Thymus (tissue), 11 donors: ENCODE data around the gene BMAL1. TPM values are rescaled to one million over a fixed set of nuclear protein-coding genes. Genes with fewer than 3 reads are reported as not detected.

Experiments used
- DNase-seq, 9 donors: peaks; one replicate each; pipeline ENCODE4 v3.0.0-alpha.2; 2013; ENCODE audit warnings: low spot score in 9 of 9, low read depth in 6 of 9, missing footprints in 1 of 9
- H3K27ac ChIP-seq, 2 donors: one replicate each; pipeline ENCODE4 v1.5.1; 2013; ENCODE audit warnings: control low read depth in 1 of 2, low read depth in 1 of 2, low read length in 1 of 2, mild to moderate bottlenecking in 1 of 2, moderate library complexity in 1 of 2
- H3K27me3 ChIP-seq, 2 donors: one replicate each; pipeline ENCODE4 v1.5.1; 2013; ENCODE audit warnings: low read length in 1 of 2; ENCODE audit not compliant: control insufficient read depth in 2 of 2, insufficient read depth in 1 of 2
- H3K36me3 ChIP-seq, 2 donors: one replicate each; pipeline ENCODE4 v1.5.1; 2013; ENCODE audit warnings: low read length in 1 of 2, mild to moderate bottlenecking in 1 of 2, moderate library complexity in 1 of 2; ENCODE audit not compliant: control insufficient read depth in 2 of 2, insufficient read depth in 2 of 2
- H3K4me1 ChIP-seq, 2 donors: one replicate each; pipeline ENCODE4 v1.5.1; 2013; ENCODE audit warnings: low read length in 2 of 2; ENCODE audit not compliant: control insufficient read depth in 2 of 2, insufficient read depth in 2 of 2
- H3K4me3 ChIP-seq, 2 donors: one replicate each; pipeline ENCODE4 v1.5.1; 2013; ENCODE audit warnings: low read length in 2 of 2, control low read depth in 1 of 2, mild to moderate bottlenecking in 1 of 2
- H3K9me3 ChIP-seq, 2 donors: one replicate each; pipeline ENCODE4 v1.5.1; 2013; ENCODE audit warnings: low read length in 1 of 2, mild to moderate bottlenecking in 1 of 2; ENCODE audit not compliant: control insufficient read depth in 2 of 2, insufficient read depth in 1 of 2
- WGBS: extraction: QIAGEN DNeasy Blood & Tissue Kit; methylation state at CpG from one replicate; pipeline ENCODE4 v1.1.7; 2013; 5-methylcytosine and 5-hydroxymethylcytosine counted together
- polyA plus RNA-seq: library from polyadenylated mRNA; stranded (reverse); fragments of 200-250 nt; gene quantifications from one replicate; pipeline ENCODE4 v1.2.3, GENCODE V29; 2013
- total RNA-seq: library from RNA; stranded (reverse); fragments of 120-200 nt; gene quantifications from one replicate; pipeline ENCODE4 v1.2.4, GENCODE V29; 2013
- donor health status: healthy.

BMAL1 gene
- total and polyA plus RNA-seq, 2 donors = 28.8 to 35.4 TPM

DNA sequence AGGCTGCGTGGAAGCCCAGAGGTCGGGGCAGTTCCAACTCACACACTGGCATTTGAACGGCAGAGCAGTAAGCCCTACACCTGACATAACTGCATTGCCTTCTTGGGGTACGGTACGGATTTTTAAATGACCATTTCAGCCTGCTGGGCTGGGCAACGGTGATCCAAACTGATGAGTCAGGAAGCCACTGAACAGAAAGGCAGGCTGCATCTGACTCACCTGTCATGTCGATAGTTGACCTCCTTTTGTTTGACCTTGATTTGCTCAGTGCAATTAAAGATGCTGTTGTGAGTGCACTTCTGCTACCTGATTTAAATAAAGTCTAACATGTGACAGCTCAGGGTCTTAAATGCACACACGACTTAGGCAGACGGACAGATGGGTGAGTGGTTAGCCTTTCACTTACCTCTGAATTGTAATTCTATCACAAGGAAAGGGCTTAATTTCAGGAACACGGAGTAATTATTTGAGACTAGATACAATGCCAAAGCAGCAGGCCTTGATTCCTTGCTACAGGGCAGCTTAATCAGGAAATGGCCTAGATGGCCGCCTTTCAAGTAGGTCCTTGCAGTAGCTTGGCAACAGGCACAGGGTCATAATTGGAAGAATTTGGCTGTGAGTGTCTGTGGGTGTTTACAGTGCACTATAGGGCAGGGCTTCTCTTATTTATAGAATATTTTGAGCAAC lies 52.2 kb downstream of the BMAL1 start:
- H3K27ac ChIP-seq = no peak overlapping the region
- no peaks in the 10 kb centered on the region for H3K9me3 ChIP-seq
- H3K27me3 ChIP-seq = no peaks in the 10 kb centered on the region
- peaks cover 5 to 7% of the 10 kb centered on the region in 2 donors for H3K36me3 ChIP-seq
- peaks cover 5 to 7% of the 10 kb centered on the region in 2 donors for H3K4me1 ChIP-seq
- WGBS = 97% methylated on average over 11 of the region's 11 CpGs
- no peak for DNase-seq
- H3K4me3 ChIP-seq = no peak overlapping the region

DNA sequence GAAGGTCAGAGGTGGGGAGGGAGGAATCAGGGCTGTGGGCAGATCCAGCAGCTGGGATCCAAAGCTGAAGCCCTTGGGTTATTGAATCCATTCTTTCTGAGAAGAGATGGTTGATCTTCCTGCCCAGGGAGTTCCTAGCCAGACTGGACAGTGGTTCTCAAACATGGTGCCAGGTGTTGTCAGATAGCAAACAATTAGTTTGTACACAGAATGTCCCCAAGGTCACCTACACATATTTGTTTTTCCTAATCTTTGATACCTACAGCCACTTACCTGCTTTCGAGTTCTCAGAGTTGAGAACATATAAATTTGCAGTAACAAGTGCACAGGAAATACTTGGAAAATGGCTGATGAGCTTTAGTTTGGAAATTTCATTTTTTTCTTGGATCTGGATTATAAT lies 54.5 kb downstream of the BMAL1 start:
- no peaks in the 10 kb centered on the region for H3K9me3 ChIP-seq
- H3K4me1 ChIP-seq = peaks cover 5 to 7% of the 10 kb centered on the region in 2 donors
- H3K27ac ChIP-seq = no peak overlapping the region
- H3K4me3 ChIP-seq = no peak overlapping the region
- DNase-seq = no peak
- no peaks in the 10 kb centered on the region for H3K27me3 ChIP-seq
- peaks cover 4 to 7% of the 10 kb centered on the region in 2 donors for H3K36me3 ChIP-seq
- WGBS = 96% methylated on average over 1 of the region's 1 CpG

DNA sequence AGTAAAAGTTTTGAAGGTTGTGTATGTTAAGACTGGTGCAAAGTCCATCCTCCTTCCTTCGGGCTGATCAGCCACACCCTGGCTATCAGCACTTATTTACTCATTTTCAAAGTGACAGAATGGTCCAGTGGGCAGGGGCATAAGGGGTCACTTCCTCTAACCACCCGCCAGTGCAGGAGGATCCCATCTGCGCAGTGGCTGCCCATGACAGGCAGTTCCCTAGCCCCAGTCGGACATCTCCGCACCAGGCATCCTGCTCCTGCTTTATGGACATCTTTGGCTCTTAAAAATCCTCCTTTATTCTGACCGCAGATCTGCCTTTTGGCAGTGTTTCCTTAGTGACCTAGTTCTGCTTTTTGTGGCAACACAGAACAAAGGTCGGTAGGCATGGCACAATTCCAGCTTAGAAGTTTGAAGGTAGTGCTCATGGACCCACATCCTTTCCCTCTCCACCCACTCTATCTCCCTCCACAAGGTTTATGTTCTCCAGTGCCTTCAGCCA lies 55.9 kb downstream of the BMAL1 start:
- peaks cover 0 to 4% of the 10 kb centered on the region in 2 donors for H3K36me3 ChIP-seq
- H3K27me3 ChIP-seq = no peaks in the 10 kb centered on the region
- WGBS = 15% methylated on average over 7 of the region's 7 CpGs
- DNase-seq = no peak
- peaks cover 7 to 12% of the 10 kb centered on the region in 2 donors for H3K4me1 ChIP-seq
- no peak overlapping the region for H3K4me3 ChIP-seq
- no peaks in the 10 kb centered on the region for H3K9me3 ChIP-seq
- H3K27ac ChIP-seq = no peak overlapping the region

GRCh38 chr11:13334034-13334786 lies 56.6 kb downstream of the BMAL1 start:
- Histone ChIP-seq H3K36me3 (peaks cover 2 to 4% of the 10 kb centered on the region in 2 donors), H3K4me1 (peaks cover 7 to 18% of the 10 kb centered on the region in 2 donors), H3K27me3 (no peaks in the 10 kb centered on the region), H3K27ac (no peak overlapping the region), H3K9me3 (no peaks in the 10 kb centered on the region), H3K4me3 (no peak overlapping the region)
- DNase-seq = no peak
- 83% methylated on average over 6 of the region's 6 CpGs for WGBS

- no peaks in the 10 kb centered on the region for H3K9me3 ChIP-seq
- peaks cover 7 to 18% of the 10 kb centered on the region in 2 donors for H3K4me1 ChIP-seq
- peak; percentile 29 to 79 (median 52) for DNase-seq
- H3K27ac ChIP-seq = no peak overlapping the region
- WGBS = 32% methylated on average over 5 of the region's 5 CpGs
- peaks cover 0 to 7% of the 10 kb centered on the region in 2 donors for H3K36me3 ChIP-seq
- H3K4me3 ChIP-seq = no peak overlapping the region
- H3K27me3 ChIP-seq = no peaks in the 10 kb centered on the region
Measured at GRCh38 chr11:13335319-13335718, 57.7 kb downstream of the BMAL1 start.

DNA sequence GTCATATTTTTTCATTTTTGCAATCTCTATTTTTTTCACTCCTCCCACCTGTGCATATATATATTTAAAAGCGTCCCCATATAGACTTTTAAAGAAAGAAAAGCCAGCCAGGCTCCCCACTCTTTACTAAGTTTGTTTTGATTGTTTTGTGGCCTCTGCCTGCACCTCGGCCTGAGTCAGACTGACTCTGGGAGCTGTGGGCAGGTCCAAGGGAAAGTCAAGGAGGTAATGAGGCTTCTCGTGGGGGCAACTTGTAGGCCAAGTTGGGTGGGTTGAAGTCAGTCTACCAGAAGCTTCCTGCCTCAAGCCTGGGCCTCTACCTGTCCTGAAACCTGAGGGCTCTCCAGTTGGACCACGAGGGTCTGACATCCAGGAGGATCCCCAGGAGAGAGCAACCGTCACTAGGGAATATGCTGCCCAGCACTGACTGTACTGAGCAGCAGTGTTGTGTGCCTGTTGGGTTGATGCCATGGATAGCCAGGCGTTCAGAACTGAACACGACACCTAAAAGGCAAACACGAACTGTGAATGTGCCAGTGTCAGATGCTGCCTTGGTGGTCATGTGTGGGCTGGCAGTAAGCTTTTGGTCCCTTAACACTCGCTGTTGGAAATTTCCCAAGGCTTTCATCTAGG lies 58.8 kb downstream of the BMAL1 start:
- Histone ChIP-seq H3K4me3 (no peak overlapping the region), H3K27ac (no peak overlapping the region), H3K36me3 (peaks cover 0 to 12% of the 10 kb centered on the region in 2 donors), H3K4me1 (peaks cover 7 to 18% of the 10 kb centered on the region in 2 donors), H3K9me3 (no peaks in the 10 kb centered on the region), H3K27me3 (no peaks in the 10 kb centered on the region)
- DNase-seq = no peak
- WGBS = 93% methylated on average over 9 of the region's 9 CpGs

DNA sequence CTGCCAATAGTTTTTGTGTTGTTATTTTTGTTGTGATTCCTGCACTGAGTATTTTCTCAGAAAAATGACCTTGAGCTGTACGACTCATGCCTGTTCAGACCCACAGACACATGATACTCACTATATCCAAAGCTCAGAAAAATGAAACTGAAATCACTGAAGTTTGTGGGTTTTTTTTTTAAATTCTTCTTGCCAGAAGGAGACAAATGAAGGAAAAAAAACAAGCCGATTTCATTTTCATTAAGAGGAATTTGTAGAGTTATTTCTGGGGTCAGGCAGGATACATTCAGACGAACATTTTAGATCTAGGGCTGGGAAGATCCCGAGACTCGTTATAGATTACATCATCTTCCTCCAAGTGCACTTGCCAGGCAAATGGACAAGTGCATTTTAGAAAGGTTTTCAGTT lies 60.4 kb downstream of the BMAL1 start:
- no peaks in the 10 kb centered on the region for H3K27me3 ChIP-seq
- 35% methylated on average over 5 of the region's 5 CpGs for WGBS
- H3K36me3 ChIP-seq = peaks cover 0 to 18% of the 10 kb centered on the region in 2 donors
- peak overlapping the region; percentile 25 to 49 for H3K27ac ChIP-seq
- DNase-seq = peak in 1 of 9 donors; percentile 24
- no peaks in the 10 kb centered on the region for H3K9me3 ChIP-seq
- peaks cover 7 to 18% of the 10 kb centered on the region in 2 donors for H3K4me1 ChIP-seq
- H3K4me3 ChIP-seq = no peak overlapping the region

DNA sequence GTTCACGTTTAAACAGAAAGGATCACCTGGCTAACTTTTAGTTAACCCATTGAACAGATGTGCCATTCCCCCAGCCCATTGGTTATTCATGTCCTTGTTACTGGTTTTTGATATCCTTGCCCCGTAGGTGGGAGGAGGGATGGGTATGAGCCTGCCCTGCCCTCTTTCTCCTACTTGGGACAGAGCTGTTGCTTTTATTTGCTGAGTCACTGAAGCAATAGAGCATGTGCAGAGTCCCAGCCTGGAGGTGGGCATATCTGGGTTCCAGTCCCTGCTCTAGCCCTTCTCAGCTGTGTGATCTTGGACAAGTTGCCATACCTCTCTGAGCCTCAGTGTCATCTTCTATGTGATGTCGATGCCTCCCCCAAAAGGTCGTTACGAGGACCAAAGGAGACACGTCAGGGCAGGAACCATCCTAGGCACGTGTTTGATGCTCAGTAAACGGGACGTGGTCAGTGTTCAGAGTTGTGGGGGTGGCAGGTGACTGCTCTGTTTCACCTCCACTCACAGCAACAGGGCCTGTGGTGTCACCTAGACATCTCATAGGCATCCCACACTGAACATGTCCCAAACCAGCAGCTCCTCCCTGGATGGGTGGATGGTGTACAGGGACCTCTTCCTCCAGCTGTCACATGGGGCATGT lies 61.0 kb downstream of the BMAL1 start:
- no peak for DNase-seq
- no peaks in the 10 kb centered on the region for H3K9me3 ChIP-seq
- peak overlapping the region in 1 of 2 donors; percentile 49 for H3K27ac ChIP-seq
- H3K27me3 ChIP-seq = no peaks in the 10 kb centered on the region
- peaks cover 0 to 18% of the 10 kb centered on the region in 2 donors for H3K36me3 ChIP-seq
- H3K4me1 ChIP-seq = peaks cover 2 to 16% of the 10 kb centered on the region in 2 donors
- WGBS = 82% methylated on average over 9 of the region's 9 CpGs
- H3K4me3 ChIP-seq = no peak overlapping the region
